Suppressor macrophage treated with lipopolysaccharide for 1 hour (primary cell): ENCODE data around the gene UHRF1.

ENCODE experiments used
- DNase-seq, 3 donors: peaks; one replicate each; pipeline ENCODE4 v3.0.0-alpha.2; 2020 to 2022

Gene UHRF1

DNA sequence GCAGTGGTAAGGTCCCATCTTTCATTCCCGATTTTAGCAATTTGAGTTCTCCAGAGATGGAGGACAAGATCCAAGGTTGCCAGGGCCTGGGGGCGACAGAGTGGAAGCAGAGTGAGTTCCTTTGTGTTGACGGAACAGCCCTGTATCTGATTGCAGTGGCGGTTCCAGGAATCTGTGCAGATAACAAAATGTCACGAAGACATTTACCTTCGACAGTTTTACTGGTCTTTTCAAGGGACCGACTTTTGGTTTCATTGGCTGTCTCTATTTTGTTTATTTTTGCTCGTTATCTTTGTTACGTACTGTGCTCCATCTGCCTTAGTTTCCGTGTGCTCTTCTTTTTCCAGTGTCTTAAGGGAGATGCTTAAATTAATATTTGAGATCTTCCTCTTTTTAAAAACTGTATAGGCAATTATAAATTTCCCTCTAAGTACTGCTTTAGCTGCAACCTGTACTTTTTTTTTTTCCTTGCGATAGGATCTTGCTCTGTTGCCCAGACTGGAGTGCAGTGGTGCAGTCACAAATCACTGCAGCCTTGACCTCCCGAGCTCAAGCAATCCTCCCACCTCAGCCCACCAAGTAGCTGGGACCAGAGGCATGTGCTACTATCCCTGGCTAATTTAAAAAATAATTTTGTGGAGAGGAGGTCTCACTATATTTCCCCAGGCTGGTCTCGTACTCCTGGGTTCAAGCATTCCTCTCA lies 82.8 kb downstream of the UHRF1 start:
- no peak for DNase-seq

DNA sequence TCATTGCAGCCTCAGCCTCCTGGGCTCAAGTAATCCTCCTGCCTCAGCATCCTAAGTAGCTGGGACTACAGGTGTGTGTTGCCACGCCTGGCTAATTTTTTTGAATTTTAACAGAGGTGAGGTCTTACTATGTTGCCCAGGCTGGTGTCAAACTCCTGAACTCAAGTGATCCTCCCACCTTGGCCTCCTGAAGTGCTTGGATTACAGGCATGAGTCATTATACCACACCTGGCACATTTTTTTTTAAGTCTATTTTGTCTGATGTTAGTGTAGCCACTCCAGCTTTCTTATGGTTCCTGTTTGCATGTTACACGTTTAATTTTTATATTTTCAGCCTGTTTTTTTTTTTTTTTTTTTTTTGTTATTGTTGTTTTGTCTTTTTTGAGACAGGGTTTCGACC lies 84.4 kb downstream of the UHRF1 start:
- no peak for DNase-seq

DNA sequence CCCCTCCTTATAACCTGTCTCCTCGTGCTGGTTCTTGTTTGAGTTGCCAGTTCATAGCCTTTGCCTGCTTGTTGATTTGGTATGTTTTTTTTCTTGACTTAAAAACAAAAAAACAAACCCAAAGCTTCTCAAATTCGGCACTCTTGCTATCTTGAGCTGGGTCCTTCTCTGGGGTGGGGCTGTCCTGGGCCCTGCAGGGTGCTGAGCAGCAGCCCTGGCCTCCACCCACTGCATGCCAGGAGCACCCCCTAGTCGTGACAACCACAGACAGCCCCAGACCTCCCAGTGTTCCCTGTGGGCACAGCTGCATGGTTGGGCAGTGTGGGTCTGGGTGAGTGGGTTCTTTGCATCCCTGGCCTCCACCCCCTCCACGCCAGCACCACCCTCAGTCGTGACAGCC lies 87.4 kb downstream of the UHRF1 start:
- no peak for DNase-seq

DNA sequence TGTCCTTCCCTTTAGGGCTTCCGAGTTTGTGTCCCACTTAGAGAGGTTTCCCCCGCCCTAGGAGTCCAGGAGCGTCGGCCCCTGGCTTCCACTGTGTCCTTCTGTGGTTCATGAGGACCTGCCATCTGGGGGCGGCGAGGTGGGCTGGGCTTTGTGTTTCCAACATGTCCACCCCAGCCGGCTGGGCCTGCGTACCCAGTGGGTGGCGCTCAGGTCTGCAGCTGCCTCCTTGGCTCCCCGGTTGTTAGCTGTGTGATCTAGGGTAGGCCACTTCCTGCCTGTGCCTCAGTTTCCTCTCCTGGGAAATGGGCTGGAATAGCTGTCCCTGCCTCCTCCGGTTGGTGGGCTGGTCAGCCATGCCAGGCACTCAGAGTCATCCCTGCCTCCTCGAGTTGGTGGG lies 88.0 kb downstream of the UHRF1 start:
- no peak for DNase-seq

DNA sequence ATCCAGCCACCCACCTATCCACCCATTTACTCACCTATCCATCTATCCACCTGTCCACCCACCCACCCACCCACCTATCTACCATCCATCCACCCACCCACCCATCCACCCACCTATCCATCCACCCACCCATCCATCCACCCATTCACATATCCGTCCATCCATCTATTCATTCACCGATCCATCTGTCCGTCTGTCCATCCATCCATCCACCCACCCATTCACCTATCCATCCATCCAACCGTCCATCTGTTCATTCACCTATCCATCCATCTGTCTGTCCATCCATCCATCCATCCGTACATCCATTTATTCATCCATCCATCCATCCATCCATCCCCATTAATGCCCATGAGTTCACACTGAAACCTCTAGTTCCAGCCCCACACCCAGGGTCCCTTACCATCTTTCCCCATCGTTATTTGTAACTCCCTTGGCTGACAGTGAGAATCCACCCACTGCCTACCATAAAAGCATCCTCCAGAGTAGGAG lies 90.9 kb downstream of the UHRF1 start:
- no peak for DNase-seq

DNA sequence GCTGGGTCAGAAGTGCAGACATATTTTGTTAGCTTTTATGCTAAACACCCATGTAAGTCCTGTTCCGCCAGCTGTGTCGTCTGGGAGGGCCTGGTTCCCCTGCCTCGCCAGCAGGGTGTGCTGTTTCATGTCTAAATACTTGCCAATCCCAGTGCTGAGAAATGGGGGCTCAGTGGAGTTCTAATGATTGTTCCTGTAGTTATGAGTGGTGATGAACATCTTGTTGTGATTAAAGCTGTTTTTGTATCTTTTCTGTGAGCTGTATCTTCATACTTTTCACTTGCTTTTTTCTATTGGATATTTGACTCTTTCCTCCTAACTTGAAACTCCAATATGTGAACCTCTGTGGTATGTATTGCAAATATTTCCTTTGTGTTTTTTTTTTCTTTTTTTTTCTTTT lies 92.3 kb downstream of the UHRF1 start:
- peak; percentile 42 to 63 (median 49) for DNase-seq

DNA sequence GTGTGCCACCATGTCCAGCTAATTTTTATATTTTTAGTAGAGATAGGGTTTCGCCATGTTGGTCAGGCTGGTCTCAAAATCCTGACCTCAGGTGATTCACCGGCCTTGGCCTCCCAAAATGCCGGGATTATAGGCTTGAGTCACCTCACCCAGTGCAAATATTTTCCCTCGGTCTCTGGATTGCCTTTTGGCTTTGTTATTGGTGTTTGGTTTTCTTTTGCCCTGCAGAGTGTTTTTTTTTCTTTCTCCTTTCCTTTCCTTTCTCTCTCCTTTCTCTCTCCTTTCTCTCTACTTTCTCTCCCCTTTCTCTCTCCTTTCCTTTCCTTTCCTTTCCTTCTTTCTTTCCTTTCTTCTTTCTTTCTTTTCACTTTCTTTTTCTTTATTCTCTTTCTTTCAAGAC lies 92.8 kb downstream of the UHRF1 start:
- no peak for DNase-seq

DNA sequence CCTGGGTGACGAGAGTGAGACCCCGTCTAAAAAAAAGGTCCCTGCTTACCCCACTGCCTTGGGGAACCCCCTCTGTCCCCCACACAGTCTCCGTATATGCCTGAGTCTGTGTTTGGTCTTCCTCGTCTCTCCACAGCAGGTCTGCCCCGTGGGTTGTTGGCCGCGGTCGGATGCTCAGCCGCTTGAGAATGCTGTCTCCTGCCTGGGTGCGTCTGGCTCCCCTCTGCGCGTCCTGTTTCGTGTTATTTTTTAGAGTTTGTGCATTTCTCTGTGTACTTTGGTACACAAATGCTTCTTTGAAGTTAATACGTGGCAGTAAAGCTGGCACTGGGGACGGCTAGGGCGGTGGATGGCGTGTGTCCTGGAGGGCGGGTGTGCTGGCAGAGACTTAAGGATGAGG lies 94.5 kb downstream of the UHRF1 start:
- DNase-seq, result no peak

DNA sequence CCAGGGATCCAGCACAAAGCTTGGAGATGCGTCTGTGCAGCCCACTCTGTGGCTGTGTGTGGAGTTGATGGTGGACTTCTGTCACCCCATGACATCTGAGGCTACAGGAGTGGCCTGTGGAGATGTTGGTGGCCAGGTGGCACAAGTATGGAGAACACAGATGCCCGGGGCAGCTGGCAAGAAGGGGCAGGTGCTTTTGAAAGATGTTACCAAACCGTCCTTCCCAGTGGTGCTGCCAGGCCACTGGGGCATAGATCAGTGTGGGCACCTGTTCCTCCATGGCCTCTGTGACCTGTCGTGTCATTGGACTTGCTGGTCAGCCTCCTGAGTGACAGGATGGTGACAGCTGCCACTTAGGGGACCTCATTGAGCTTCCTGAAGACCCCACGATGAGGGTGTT lies 95.8 kb downstream of the UHRF1 start:
- no peak for DNase-seq

DNA sequence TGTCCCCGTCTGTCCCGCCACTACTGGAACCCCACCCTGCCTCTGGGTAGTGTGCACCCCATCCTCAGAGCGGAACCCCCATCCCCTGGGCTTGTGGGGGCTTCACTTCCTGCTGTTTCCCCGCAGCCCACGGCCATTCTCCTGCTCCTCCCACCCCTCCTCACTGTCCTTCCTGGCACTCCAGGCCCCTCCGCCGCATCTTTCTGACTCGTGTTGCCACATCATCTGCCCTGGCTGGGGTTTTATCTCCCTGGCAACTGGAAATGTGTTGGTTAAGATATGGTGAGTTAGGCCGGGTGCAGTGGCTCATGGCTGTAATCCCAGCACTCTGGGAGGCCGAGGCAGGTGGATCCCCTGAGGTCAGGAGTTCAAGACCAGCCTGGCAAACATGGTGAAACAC lies 96.9 kb downstream of the UHRF1 start:
- DNase-seq, result no peak

DNA sequence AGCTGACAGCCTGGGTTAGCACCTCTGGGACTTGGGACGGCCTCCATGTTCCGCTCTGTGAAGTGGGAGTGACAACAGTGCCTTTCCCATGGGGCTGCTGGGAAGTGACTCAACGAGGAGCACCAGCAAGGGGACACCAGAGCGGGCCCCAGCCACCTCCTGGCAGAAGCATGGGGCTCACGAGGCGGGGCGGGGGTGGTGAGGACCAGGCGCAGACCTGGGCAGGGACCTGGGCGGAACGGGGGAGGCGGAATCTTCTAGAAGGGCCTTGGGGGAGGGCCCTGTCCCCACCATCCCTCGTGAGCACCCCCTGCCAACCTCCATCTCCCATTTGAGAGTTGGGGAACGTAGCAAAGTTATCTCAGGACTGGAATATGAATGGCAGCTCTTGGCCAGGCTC lies 97.5 kb downstream of the UHRF1 start:
- no peak for DNase-seq
